PC-3 (cell line): ENCODE measurements around the gene WIZ.

Experiments used
- EZH2 ChIP-seq: fragments of 300-600 bp; sonication (generic); IDR thresholded peaks from one replicate; pipeline ENCODE4 v1.6.1; 2017; ENCODE audit warnings: antibody characterized with exemption, mild to moderate bottlenecking, low read length; ENCODE audit not compliant: unreplicated experiment
- EZH2phosphoT487 ChIP-seq: fragments of 300-600 bp; sonication (generic); IDR thresholded peaks from 2 replicates; pipeline ENCODE4 v1.6.1; 2018; ENCODE audit warnings: mild to moderate bottlenecking, antibody characterized with exemption, low read length, borderline replicate concordance
- TF ChIP-seq, protein P1 (sequence below): fragments of 300-600 bp; sonication (generic); conservative IDR thresholded peaks from 2 replicates; pipeline ENCODE4 v1.5.1; 2017; ENCODE audit warnings: antibody characterized with exemption, low read depth, mild to moderate bottlenecking, low read length

DNA sequence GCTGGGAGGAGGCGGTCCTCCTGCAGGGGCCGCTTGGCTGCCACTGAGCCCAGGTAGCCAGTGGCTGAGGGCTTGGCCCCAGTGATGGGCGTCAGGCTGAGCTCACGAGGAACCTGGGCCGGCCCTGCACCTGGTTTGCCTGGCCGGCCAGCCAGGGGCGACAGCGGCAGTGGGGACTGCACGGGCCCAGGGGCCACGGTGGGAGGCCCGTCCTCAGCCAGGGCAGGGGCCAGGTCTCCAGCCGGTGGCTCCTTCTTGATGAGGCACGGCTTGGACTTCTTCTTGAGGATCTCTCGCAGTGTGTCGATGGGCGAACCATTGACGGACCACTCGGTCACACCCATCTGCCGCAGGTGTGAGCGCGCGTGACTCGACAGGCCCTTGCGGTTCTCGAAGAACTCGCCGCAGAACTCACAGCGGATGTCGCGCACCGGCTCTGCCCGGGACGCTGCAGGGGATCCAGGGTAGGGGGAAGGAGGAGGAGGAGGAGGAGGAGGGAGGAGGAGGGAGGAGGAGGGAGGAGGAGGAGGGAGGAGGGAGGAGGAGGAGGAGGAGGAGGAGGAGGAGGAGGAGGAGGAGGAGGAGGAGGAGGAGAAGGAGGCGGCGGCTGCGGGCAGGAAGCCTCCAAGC is 24.3 kb downstream of the WIZ start:
- TF ChIP-seq, protein P1, sequence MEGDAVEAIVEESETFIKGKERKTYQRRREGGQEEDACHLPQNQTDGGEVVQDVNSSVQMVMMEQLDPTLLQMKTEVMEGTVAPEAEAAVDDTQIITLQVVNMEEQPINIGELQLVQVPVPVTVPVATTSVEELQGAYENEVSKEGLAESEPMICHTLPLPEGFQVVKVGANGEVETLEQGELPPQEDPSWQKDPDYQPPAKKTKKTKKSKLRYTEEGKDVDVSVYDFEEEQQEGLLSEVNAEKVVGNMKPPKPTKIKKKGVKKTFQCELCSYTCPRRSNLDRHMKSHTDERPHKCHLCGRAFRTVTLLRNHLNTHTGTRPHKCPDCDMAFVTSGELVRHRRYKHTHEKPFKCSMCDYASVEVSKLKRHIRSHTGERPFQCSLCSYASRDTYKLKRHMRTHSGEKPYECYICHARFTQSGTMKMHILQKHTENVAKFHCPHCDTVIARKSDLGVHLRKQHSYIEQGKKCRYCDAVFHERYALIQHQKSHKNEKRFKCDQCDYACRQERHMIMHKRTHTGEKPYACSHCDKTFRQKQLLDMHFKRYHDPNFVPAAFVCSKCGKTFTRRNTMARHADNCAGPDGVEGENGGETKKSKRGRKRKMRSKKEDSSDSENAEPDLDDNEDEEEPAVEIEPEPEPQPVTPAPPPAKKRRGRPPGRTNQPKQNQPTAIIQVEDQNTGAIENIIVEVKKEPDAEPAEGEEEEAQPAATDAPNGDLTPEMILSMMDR = no peak
- no peak for TF ChIP-seq EZH2phosphoT487
- no peak for TF ChIP-seq EZH2
